SK-N-SH treated with all-trans-retinoic acid at 6 μM for 48 hours (cell line): ENCODE results near the gene YOD1.

Experiments used
- CREB5 ChIP-seq: fragments of 250-450 bp; sonication (Bioruptor Pico); IDR thresholded peaks from 2 replicates; pipeline ENCODE4 v1.5.1; 2020; ENCODE audit warnings: low read depth, mild to moderate bottlenecking, moderate library complexity
- RARB ChIP-seq: fragments of 250-450 bp; sonication (Bioruptor Pico); IDR thresholded peaks from 2 replicates; pipeline ENCODE4 v1.8.0; 2021; ENCODE audit warnings: mild to moderate bottlenecking, moderate library complexity
- TSHZ2 ChIP-seq: fragments of 250-450 bp; sonication (Bioruptor Pico); IDR thresholded peaks from 2 replicates; pipeline ENCODE4 v1.5.0; 2020; ENCODE audit warnings: mild to moderate bottlenecking, moderate library complexity

- no peak for TF ChIP-seq CREB5 (CRISPR knock-in tag)
- TF ChIP-seq RARB (CRISPR knock-in tag) = no peak
- TF ChIP-seq TSHZ2 (CRISPR knock-in tag) = no peak
These were observed 3.0 kb downstream of the YOD1 start for GRCh38 chr1:207048041-207048440.
